ENCODE results near the gene CAPZA1.

Gene CAPZA1

GRCh38 chr1:112699425-112700144, 80.0 kb downstream of the CAPZA1 start:
- no peak for DNase-seq (ENCODE audit: low read depth)
- TF ChIP-seq, protein P1, sequence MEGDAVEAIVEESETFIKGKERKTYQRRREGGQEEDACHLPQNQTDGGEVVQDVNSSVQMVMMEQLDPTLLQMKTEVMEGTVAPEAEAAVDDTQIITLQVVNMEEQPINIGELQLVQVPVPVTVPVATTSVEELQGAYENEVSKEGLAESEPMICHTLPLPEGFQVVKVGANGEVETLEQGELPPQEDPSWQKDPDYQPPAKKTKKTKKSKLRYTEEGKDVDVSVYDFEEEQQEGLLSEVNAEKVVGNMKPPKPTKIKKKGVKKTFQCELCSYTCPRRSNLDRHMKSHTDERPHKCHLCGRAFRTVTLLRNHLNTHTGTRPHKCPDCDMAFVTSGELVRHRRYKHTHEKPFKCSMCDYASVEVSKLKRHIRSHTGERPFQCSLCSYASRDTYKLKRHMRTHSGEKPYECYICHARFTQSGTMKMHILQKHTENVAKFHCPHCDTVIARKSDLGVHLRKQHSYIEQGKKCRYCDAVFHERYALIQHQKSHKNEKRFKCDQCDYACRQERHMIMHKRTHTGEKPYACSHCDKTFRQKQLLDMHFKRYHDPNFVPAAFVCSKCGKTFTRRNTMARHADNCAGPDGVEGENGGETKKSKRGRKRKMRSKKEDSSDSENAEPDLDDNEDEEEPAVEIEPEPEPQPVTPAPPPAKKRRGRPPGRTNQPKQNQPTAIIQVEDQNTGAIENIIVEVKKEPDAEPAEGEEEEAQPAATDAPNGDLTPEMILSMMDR (IDR thresholded peaks at IDR 0.05; ENCODE audit: low read length, missing control alignments): no peak
- no peak overlapping the region for H3K4me3 ChIP-seq (replicated peaks; ENCODE audit: low read depth, low read length)

DNA sequence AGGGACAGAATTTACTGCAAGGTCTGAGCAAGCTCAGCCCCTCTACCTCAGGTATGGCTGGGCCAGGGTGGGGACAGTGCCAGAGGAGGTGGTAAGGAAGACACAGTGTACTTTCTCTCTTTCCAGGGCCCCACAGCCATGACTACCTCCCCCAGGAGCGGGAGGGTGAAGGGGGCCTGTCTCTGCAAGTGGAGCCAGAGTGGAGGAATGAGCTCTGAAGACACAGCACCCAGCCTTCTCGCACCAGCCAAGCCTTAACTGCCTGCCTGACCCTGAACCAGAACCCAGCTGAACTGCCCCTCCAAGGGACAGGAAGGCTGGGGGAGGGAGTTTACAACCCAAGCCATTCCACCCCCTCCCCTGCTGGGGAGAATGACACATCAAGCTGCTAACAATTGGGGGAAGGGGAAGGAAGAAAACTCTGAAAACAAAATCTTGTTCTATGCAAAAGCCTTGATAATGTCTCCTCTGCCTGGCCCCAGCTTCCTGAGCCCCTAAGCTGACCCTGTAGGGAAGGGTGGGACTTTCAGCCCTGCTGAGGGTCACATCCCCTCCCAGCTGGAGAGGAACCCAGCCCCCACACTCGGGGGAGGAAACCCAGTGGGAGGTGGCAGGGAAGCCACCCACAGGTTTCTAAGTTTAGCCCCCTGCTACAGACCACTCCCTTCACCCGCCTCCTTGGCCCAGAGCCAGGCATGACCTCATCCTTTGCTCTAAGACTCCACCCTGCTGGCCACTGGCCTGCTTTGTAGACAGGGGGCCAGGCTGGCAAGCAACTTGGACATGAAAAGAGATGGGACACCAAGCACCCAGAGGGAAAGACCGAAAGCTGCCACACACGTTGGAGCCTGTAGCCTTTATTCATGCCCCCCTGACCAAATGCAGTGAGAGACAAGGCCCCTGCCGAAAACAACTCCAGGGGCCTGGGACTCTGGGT, 80.9 kb downstream of the CAPZA1 start:
- TF ChIP-seq, protein P1 (IDR thresholded peaks at IDR 0.05; ENCODE audit: low read length, missing control alignments): no peak
- peak; percentile 98 for DNase-seq (ENCODE audit: low read depth)
- H3K4me3 ChIP-seq (replicated peaks; ENCODE audit: low read depth, low read length): no peak overlapping the region

- H3K4me3 ChIP-seq (replicated peaks; ENCODE audit: low read depth, low read length): no peak overlapping the region
- TF ChIP-seq, protein P1 (IDR thresholded peaks at IDR 0.05; ENCODE audit: low read length, missing control alignments): no peak
- no peak for DNase-seq (ENCODE audit: low read depth)
Measured at GRCh38 chr1:112701227-112702066, 81.8 kb downstream of the CAPZA1 start.

- TF ChIP-seq, protein P1 (IDR thresholded peaks at IDR 0.05; ENCODE audit: low read length, missing control alignments): no peak
- DNase-seq (ENCODE audit: low read depth): no peak
- no peak overlapping the region for H3K4me3 ChIP-seq (replicated peaks; ENCODE audit: low read depth, low read length)
Measured at GRCh38 chr1:112702067-112702395, 82.4 kb downstream of the CAPZA1 start.

- H3K4me3 ChIP-seq (replicated peaks; ENCODE audit: low read depth, low read length): no peak overlapping the region
- TF ChIP-seq, protein P1 (IDR thresholded peaks at IDR 0.05; ENCODE audit: low read length, missing control alignments): no peak
- no peak for DNase-seq (ENCODE audit: low read depth)
Measured at GRCh38 chr1:112702420-112703261, 83.0 kb downstream of the CAPZA1 start.

GRCh38 chr1:112703706-112704105, 84.1 kb downstream of the CAPZA1 start:
- no peak for DNase-seq (ENCODE audit: low read depth)
- TF ChIP-seq, protein P1 (IDR thresholded peaks at IDR 0.05; ENCODE audit: low read length, missing control alignments): no peak
- no peak overlapping the region for H3K4me3 ChIP-seq (replicated peaks; ENCODE audit: low read depth, low read length)

Measured in fibroblast of pulmonary artery (primary cell).